Right cardiac atrium (tissue), 5 donors: Measurements from ENCODE around the gene PCDH15. TPM values are rescaled to one million over a fixed set of nuclear protein-coding genes. Genes with fewer than 3 reads are reported as not detected.
A peak's percentile ranks its signal among the peaks of the same experiment; 100 is the strongest.

Experiments used
- ATAC-seq, 2 donors: fragments of 200-7000 bp; cut with Tn5 transposase; one replicate each; pipeline versions ENCODE4 v1.8.0 to v1.9.1; 2020; ENCODE audit warnings: moderate library complexity in 2 of 2, mild to moderate bottlenecking in 1 of 2
- DNase-seq, 3 donors: peaks; one replicate each; pipeline ENCODE4 v3.0.0-alpha.2; 2020
- H3K27ac ChIP-seq: one replicate; pipeline ENCODE4 v1.5.1; 2013; ENCODE audit warnings: mild to moderate bottlenecking, low read length, control low read depth, moderate library complexity
- H3K27me3 ChIP-seq: one replicate; pipeline ENCODE4 v1.6.1; 2013; ENCODE audit not compliant: control insufficient read depth, insufficient read depth
- H3K4me1 ChIP-seq: one replicate; pipeline ENCODE4 v1.6.1; 2013; ENCODE audit warnings: low read length; ENCODE audit not compliant: control insufficient read depth, insufficient read depth
- H3K4me3 ChIP-seq: one replicate; pipeline ENCODE4 v1.5.1; 2013; ENCODE audit warnings: low read length, control low read depth
- H3K9me3 ChIP-seq: one replicate; pipeline ENCODE4 v1.6.1; 2013; ENCODE audit warnings: low read length; ENCODE audit not compliant: control insufficient read depth
- WGBS: extraction: QIAGEN DNeasy Blood & Tissue Kit; methylation state at CpG from one replicate; pipeline ENCODE4 v1.1.7; 2013; 5-methylcytosine and 5-hydroxymethylcytosine counted together
- intact Hi-C, 4 donors: fragments of 100-400 bp; cut with DNase I; formaldehyde crosslinking; loops; one replicate each; pipeline versions ENCODE4 v1.11.0 to v1.14.0; 2022 to 2023
- polyA plus RNA-seq: library from polyadenylated mRNA; stranded (reverse); fragments of 200-250 nt; gene quantifications from one replicate; pipeline ENCODE4 v1.2.3, GENCODE V29; 2013
- total RNA-seq, 4 donors: library from RNA; stranded (reverse); fragmentation: NEBNext Ultra II Directional; extraction: Animal tissue kit (Norgen Biotek cat#: 25700); gene quantifications; one replicate each; pipeline ENCODE4 v1.2.1, GENCODE V29; 2021
- donor health status: healthy with polysubstance abuse.
- donor health status: DM: no; HTN: yes; CAD: no.
- donor health status: DM: no; HTN: no; CAD: no.
- donor health status: DM: no; HTN: yes; CAD: no; lungs with severe emphysema.
- donor health status: DM: yes; HTN: yes; CAD: no.

Gene PCDH15
- total and polyA plus RNA-seq, 5 donors: 1.2 to 3.1 (median 2.7) TPM

DNA sequence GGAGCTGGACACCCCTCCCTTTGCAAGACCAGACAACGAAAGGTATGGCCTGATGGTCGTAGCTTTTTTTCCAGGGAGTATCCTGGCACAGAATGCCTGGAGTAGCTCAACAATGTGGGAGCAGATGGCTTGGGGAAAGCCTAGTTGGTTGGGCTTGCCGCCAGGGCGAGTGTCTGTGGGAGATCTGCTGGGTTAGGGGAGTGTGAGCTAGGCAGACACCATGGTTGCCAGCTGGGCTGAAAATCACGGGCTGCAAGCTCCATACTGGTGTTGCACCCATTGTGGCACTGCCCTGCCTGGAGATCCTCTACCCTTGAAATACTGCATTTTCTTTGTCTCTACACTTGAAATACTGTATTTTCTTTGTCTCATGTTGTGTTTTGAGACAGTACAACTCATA lies 538.3 kb downstream of the PCDH15 start:
- peak in 1 of 3 donors; percentile 16 for DNase-seq
- intact Hi-C loops: no loop called here
- Histone ChIP-seq H3K27ac (no peak overlapping the region), H3K9me3 (no peaks in the 10 kb centered on the region), H3K4me3 (no peak overlapping the region), H3K4me1 (no peaks in the 10 kb centered on the region), H3K27me3 (no peaks in the 10 kb centered on the region)
- 80% methylated on average over 5 of the region's 5 CpGs for WGBS
- no peak for ATAC-seq

DNA sequence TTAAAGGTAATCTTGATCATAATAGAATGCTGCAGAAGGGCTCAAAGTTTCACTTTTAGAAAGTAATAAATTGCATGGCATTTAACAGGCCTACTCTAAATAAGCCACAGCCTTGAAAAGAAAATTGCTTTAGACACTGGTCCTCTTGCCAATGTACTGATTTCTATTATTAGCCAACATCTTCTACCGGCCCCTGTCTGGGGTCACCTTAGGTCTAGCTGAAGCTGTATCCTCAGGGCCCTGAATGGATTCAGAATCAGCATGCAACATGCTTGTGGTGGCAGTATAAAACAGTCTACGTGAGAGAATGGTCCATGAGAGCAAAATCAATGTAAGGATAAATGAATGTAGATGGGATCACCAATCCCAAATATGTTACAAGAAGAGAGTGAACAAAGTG lies 541.9 kb downstream of the PCDH15 start:
- H3K9me3 ChIP-seq: no peaks in the 10 kb centered on the region
- no peak overlapping the region for H3K27ac ChIP-seq
- no peaks in the 10 kb centered on the region for H3K4me1 ChIP-seq
- no peak for ATAC-seq
- no peak for DNase-seq
- no peaks in the 10 kb centered on the region for H3K27me3 ChIP-seq
- H3K4me3 ChIP-seq: no peak overlapping the region
- intact Hi-C loops: no loop called here
- WGBS: 52% methylated on average over 2 of the region's 2 CpGs

DNA sequence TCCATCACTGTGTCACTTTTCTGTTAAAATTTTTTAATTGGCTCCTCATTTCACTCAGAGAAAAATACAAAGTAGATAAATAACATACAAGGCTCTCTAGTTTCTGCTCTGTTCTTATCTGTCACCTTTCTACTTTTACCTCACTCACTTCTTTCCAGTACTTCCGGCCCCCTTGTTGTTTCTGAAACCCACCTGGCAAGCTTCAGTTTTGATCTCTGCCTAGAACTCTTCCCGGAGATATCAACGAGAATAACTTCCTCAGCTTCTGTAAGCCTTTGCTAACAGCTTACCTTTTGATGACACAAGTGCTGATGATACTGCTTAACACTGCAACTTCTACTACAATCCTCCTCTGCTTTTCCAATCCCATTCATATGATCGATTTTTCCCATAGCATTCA lies 566.2 kb downstream of the PCDH15 start:
- Histone ChIP-seq H3K9me3 (peaks cover 1% of the 10 kb centered on the region), H3K27me3 (no peaks in the 10 kb centered on the region), H3K4me3 (no peak overlapping the region), H3K27ac (no peak overlapping the region), H3K4me1 (no peaks in the 10 kb centered on the region)
- WGBS: 50% methylated on average over 4 of the region's 4 CpGs
- no peak for ATAC-seq
- DNase-seq: no peak
- intact Hi-C loops: no loop called here

DNA sequence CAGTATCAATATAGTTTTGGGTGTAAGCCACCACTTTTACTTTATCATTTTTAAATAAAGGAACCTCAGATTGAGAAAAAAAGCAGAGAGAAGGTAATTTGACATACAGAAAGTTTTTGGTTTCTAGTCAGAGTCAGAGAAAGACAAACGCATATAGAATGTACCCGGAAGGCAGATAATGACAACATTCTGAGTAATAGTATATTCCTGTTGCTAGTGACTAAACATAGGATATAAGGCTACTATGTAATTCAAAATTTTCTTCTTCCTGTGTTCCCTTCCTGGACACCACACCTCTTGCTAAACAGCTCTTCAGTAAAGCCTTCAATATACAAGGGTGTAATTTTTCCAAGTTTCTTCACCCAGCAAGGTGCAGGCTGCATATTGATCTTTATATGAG lies 597.6 kb downstream of the PCDH15 start:
- intact Hi-C loops: no loop called here
- Histone ChIP-seq H3K9me3 (no peaks in the 10 kb centered on the region), H3K4me3 (no peak overlapping the region), H3K27me3 (no peaks in the 10 kb centered on the region), H3K27ac (no peak overlapping the region), H3K4me1 (no peaks in the 10 kb centered on the region)
- 60% methylated on average over 2 of the region's 2 CpGs for WGBS
- DNase-seq (no peak), ATAC-seq (no peak)

DNA sequence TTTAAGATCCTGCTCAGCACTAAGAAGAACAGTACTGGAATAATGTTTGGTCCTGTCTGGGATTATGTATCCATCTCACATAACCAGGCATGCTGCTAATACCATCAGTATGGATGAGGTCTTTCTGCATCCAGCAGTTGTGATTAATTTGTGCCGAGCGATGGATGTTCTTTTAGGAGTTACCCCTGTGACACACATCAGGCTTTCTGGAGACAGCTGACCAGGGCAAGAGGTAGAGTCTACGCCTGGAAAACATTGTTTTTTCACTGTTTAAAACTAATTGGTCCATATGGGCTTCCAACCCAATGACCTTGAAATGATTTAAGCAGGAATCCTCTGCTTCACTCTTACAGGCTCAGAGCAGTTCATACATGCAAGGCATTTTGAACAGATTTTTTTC lies 603.0 kb downstream of the PCDH15 start:
- intact Hi-C loops: no loop called here
- DNase-seq: no peak
- 50% methylated on average over 3 of the region's 3 CpGs for WGBS
- Histone ChIP-seq H3K9me3 (no peaks in the 10 kb centered on the region), H3K4me1 (no peaks in the 10 kb centered on the region), H3K4me3 (no peak overlapping the region), H3K27me3 (no peaks in the 10 kb centered on the region), H3K27ac (no peak overlapping the region)
- ATAC-seq: no peak

DNA sequence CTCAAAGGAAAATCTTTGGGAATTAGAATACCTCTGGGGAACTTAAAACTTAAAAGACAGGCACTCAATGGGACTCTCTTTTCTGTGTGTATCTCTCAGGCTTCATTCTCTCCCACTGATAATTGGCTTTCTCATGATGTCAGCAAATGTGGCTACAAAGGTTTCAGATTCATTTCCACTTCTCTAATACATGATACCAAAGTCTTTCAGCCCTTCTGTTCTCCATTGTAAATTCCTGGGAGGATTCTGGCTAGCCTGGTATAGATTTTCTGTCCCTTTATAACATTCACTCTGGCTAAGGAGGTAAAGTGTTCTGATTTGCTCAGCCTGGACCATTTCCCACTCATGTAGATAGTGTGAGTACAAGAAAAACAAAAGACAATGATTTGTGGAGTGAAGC lies 606.2 kb downstream of the PCDH15 start:
- H3K27ac ChIP-seq: no peak overlapping the region
- no peaks in the 10 kb centered on the region for H3K4me1 ChIP-seq
- no peak overlapping the region for H3K4me3 ChIP-seq
- H3K27me3 ChIP-seq: no peaks in the 10 kb centered on the region
- intact Hi-C loops: no loop called here
- ATAC-seq (no peak), DNase-seq (no peak)
- no peaks in the 10 kb centered on the region for H3K9me3 ChIP-seq

DNA sequence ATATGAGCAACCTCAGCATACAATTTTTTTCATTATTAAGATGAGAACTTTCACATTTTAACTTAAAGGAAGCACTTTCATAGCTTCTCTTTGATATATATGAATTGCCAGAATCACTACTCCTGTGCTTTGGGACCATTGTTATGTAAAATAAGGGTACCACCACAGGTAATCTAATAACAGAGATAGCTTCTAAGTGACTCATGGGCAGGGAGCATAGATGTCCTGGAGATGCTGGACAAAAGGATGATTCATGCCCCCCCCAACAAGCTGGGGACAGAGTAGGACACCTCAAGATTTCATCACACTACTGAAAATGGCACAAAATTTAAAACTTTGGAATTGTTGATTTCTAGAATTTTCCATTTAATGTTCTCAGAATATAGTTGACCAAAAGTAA lies 641.1 kb downstream of the PCDH15 start:
- Histone ChIP-seq H3K27me3 (no peaks in the 10 kb centered on the region), H3K4me1 (no peaks in the 10 kb centered on the region), H3K9me3 (no peaks in the 10 kb centered on the region), H3K27ac (no peak overlapping the region), H3K4me3 (no peak overlapping the region)
- intact Hi-C loops: no loop called here
- ATAC-seq: no peak
- DNase-seq: no peak

DNA sequence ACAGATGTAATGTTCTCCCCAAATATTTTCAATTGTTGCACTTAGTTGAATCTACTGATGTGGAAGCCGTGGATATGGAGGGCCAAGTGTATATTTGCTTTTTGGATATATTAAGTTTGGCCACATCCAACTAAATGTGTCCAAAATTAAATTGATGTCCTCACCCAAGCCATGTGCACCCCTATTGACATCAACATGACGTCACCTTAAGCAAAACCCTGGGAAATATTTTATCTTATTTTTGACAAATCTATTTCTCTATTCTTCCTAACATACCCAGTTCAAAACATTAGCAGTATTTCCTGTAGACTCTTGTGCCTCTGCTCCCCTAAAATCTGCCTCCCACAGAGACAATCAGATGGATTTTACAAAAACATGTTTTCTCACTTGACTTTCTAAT lies 652.5 kb downstream of the PCDH15 start:
- DNase-seq: no peak

DNA sequence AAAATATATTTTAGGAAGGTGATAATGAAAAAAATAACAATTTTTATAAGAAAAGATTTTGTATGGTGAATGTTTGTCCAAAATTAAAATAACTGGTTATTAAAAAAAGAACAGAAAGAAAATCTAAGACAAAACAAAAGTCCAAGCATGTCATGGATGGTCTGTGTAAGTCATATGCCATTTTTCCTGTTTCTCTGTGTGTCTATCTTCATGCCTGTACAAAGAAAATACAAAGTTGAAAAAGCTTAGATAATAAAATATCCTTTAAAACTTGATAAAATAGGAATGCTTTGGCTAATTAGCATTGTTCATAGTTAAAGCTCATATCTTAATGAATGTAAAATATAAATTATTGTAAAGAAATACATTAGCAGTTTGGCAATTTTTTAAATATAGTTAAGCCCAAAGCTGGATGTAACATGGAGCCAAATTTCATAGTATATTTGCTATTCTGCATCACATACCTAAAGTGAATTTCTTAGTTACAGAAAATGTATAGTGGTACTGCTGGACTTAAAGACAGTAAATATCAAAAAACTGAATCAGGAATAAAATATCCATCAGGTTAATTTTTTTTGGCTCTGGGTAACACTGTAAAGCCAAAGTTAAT lies 661.1 kb downstream of the PCDH15 start:
- intact Hi-C loops: no loop called here
- H3K27me3 ChIP-seq: no peaks in the 10 kb centered on the region

More for the DNA sequence above, 652.5 kb downstream of the PCDH15 start:
- intact Hi-C loops: no loop called here
- 66% methylated on average over 2 of the region's 2 CpGs for WGBS
- Histone ChIP-seq H3K4me3 (no peak overlapping the region), H3K4me1 (no peaks in the 10 kb centered on the region), H3K27me3 (no peaks in the 10 kb centered on the region), H3K27ac (no peak overlapping the region), H3K9me3 (no peaks in the 10 kb centered on the region)
- no peak for ATAC-seq

DNA sequence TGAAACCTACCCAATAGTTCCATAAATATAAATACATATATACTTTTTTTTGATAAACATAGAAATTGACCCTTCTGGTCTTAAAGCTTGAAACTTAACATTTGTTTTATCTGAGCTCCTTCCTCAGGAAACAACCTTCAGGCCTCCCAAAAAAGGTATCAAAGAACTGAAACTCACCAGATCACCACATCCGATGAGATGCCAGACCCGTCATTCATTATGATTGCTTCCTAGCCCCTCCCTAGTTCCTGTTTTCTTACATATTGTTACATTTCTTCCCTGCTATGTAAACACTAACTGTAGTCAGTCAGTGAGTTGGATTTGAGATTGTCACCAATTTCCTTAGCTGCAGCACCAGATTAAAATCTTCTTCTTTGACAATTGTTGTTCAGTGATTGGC lies 663.6 kb downstream of the PCDH15 start:
- WGBS: 76% methylated on average over 2 of the region's 2 CpGs
- Histone ChIP-seq H3K4me1 (no peaks in the 10 kb centered on the region), H3K27ac (no peak overlapping the region), H3K4me3 (no peak overlapping the region), H3K27me3 (no peaks in the 10 kb centered on the region), H3K9me3 (no peaks in the 10 kb centered on the region)
- intact Hi-C loops: no loop called here
- no peak for DNase-seq
- ATAC-seq: no peak

More for the DNA sequence above, 661.1 kb downstream of the PCDH15 start:
- no peak overlapping the region for H3K27ac ChIP-seq
- no peaks in the 10 kb centered on the region for H3K4me1 ChIP-seq
- no peaks in the 10 kb centered on the region for H3K9me3 ChIP-seq
- no peak overlapping the region for H3K4me3 ChIP-seq
- no peak for DNase-seq
- no peak for ATAC-seq

DNA sequence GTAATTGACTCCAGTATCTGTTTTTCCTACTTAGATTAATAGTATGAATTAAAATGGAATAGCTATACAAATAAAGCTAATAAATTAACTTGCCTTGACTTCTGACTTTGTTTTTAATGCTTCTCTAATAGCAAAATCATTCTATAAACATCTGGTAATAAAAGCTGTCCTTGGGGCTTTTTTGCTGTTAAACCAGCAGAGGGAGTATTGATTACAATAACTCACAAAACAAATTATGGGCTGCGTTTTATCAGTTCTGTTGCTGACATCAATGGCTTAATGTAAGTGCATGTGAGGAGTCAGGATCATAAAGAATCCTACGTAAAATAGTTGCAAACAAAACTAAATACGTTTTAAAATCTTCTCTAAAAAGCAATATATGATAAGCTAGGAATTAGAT lies 667.8 kb downstream of the PCDH15 start:
- no peak overlapping the region for H3K27ac ChIP-seq
- DNase-seq: no peak
- no peak for ATAC-seq
- 29% methylated on average over 3 of the region's 3 CpGs for WGBS
- no peak overlapping the region for H3K4me3 ChIP-seq
- intact Hi-C loops: no loop called here
- no peaks in the 10 kb centered on the region for H3K9me3 ChIP-seq
- no peaks in the 10 kb centered on the region for H3K27me3 ChIP-seq
- no peaks in the 10 kb centered on the region for H3K4me1 ChIP-seq

DNA sequence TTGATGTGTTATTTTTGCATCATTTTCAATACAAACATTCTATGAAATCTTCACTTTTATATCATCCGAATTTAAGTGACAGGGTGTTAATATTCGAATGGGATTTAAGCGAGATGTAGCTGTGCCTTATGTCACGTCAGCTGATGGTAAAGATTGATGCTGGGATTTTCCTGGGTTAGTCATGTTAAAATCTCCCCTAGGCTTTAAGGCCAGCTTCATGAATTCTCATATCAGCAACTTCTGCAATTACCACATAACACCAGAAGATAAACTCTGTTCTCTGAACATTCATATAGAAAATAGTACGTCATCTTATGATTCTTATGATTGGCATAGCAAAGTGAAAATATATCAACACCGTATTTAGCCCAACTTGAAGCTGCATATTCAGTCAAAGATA lies 669.2 kb downstream of the PCDH15 start:
- WGBS: 41% methylated on average over 6 of the region's 6 CpGs
- Histone ChIP-seq H3K27me3 (no peaks in the 10 kb centered on the region), H3K27ac (no peak overlapping the region), H3K4me3 (no peak overlapping the region), H3K4me1 (no peaks in the 10 kb centered on the region), H3K9me3 (no peaks in the 10 kb centered on the region)
- intact Hi-C loops: no loop called here
- no peak for ATAC-seq
- no peak for DNase-seq
